ENCODE data around the gene SERAC1.

The SERAC1 gene

DNA sequence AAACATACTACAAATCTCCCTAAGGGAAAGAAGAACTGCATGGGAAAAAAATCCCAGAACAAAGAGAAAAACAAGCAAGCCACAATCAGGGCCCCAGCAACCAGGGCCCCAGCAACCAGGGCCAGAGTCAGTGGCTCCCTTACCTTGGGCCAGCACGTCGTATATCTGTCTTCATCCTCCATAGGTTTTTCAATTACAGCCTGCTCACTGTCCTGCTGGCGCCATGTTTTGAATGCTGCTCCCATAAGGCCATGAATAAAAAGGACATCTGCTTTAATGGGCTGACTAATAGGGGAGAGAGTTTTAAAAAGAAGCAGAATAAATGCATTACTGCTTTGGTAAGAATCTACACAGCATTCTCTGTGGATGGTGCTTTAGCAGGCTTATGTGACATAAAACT, 49.2 kb downstream of the SERAC1 start:
- no peak for DNase-seq (ENCODE audit: low spot score)
- TF ChIP-seq, protein P1, sequence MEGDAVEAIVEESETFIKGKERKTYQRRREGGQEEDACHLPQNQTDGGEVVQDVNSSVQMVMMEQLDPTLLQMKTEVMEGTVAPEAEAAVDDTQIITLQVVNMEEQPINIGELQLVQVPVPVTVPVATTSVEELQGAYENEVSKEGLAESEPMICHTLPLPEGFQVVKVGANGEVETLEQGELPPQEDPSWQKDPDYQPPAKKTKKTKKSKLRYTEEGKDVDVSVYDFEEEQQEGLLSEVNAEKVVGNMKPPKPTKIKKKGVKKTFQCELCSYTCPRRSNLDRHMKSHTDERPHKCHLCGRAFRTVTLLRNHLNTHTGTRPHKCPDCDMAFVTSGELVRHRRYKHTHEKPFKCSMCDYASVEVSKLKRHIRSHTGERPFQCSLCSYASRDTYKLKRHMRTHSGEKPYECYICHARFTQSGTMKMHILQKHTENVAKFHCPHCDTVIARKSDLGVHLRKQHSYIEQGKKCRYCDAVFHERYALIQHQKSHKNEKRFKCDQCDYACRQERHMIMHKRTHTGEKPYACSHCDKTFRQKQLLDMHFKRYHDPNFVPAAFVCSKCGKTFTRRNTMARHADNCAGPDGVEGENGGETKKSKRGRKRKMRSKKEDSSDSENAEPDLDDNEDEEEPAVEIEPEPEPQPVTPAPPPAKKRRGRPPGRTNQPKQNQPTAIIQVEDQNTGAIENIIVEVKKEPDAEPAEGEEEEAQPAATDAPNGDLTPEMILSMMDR (IDR thresholded peaks at IDR 0.05; ENCODE audit: extremely low read depth, missing control alignments): no peak

DNA sequence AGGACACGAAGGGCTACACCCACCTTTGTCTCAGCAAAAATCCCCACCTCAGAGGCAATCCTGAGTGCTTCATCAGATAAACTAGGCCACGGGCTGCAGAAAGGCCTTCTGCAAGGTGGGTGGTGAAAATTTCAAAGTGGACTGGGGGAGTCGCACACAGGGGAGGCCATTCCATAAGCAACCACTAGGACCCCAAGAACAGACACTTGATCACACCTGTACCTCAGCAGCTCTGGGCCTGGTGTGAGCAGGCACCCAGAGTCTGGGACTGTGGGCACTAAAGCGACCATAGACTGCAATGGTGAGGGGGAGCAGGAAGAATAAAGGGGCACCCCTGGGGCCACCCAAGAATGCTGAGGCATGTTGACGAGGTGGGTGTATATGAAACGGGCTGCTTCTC, 52.6 kb downstream of the SERAC1 start:
- TF ChIP-seq, protein P1 (IDR thresholded peaks at IDR 0.05; ENCODE audit: extremely low read depth, missing control alignments): no peak

DNA sequence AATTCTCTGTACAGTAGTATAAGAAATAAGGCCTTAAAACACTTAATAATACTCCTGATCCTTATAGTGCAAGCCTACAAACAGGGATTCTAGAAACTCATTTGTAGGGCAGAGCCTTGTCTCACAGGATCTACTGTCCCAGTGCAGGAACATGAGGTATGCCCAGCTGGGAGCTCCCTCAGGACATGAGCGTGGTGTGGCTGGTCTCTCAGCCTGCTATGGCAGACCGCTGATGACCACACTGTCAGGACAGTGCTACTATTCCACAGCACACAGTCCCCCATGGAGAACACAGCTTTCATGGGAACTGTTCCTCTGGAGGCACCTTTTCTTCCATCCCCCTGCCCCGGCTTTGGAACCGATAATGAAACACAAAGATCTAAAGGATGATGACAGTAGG, 53.0 kb downstream of the SERAC1 start:
- DNase-seq (ENCODE audit: low spot score): no peak
- TF ChIP-seq, protein P1 (IDR thresholded peaks at IDR 0.05; ENCODE audit: extremely low read depth, missing control alignments): no peak

More for the DNA sequence above, 52.6 kb downstream of the SERAC1 start:
- DNase-seq (ENCODE audit: low spot score): no peak

DNA sequence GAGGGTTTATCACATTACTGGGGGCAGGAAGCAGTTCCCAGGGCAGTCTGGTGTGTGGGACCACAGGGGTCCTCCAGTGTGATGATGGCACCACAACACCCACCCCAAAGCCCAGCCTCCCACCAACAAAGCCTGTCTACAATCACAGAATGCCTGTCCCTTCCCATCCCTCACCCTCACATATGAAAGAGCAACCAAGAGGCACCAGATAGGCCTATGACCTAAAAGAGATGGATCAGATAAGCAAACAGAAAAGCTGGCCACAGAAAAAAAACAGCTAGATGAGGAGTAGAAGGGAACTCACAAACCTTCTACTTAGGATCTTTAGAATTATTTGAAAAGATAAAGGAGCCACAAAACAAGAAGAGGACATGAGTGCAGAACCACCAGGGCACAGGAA, 54.3 kb downstream of the SERAC1 start:
- TF ChIP-seq, protein P1 (IDR thresholded peaks at IDR 0.05; ENCODE audit: extremely low read depth, missing control alignments): no peak
- no peak for DNase-seq (ENCODE audit: low spot score)

DNA sequence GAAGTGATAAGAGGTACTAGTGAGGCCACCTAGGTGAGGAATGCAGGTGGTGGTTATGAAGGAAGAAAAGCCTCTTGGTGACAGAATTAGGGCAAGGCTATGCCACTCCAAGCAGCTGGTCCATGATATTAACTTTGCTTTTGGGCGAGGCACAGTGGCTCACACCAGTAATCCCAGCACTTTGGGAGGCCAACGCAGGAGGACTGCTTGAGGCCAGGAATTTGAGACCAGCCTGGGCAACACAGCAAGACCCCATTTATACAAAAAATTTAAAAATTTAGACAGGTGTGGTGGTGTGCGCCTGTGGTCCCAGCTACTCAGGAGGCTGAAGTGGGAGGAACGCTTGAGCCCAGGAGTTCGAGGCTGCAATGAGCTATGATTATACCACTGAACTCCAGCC, 56.1 kb downstream of the SERAC1 start:
- DNase-seq (ENCODE audit: low spot score): no peak
- TF ChIP-seq, protein P1 (IDR thresholded peaks at IDR 0.05; ENCODE audit: extremely low read depth, missing control alignments): no peak

DNA sequence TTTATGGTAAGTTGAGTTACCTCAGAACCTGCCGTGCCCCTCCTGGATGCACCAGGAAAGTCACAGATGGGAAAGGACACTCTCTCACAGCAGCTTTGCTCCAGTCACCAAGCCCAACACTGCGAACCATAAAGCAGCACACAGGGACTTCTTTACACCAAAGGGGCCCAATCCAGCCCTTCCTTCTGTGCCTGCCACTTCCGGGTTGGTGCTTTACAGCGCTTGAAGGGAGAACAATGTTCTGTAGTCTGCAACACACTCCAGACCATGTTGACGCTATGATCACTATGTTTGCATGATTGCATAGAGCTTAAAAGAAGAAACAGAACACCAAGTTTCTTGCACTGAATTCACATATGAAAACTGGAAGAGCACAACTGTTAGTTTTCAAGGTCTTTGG, 57.1 kb downstream of the SERAC1 start:
- no peak for DNase-seq (ENCODE audit: low spot score)
- TF ChIP-seq, protein P1 (IDR thresholded peaks at IDR 0.05; ENCODE audit: extremely low read depth, missing control alignments): no peak

DNA sequence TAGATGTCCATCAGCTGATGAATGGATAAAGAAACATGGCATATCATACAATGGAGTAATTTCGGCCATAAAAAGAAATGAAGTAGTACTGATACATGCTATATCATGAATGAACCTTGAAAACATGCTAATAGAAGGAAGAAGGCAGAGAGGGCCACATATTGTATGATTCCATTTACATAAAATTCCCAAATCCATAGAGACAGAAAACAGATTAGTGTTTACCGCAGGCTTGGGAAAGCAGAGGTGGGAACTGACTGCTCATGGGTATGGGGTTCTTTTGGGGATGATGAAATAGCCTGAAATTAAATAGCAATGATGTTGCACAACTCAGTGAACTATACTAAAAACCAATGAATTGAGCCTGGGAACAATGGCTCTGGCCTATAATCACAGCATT, 58.3 kb downstream of the SERAC1 start:
- no peak for DNase-seq (ENCODE audit: low spot score)
- TF ChIP-seq, protein P1 (IDR thresholded peaks at IDR 0.05; ENCODE audit: extremely low read depth, missing control alignments): no peak
